Suprapubic skin (tissue), 3 donors: ENCODE measurements around the gene COL5A2.

Experiments used
- CTCF ChIP-seq, 2 donors: fragments of 200-600 bp in 1 of 2; fragments of 450-650 bp in 1 of 2; sonication (generic) in 1 of 2; IDR thresholded peaks; one replicate each; pipeline ENCODE4 v1.5.1; 2016 to 2019; ENCODE audit warnings: antibody characterized with exemption in 2 of 2, mild to moderate bottlenecking in 1 of 2, moderate library complexity in 1 of 2
- POLR2A ChIP-seq, 2 donors: fragments of 450-650 bp; IDR thresholded peaks; one replicate each; pipeline ENCODE4 v1.6.1; 2017; ENCODE audit warnings: antibody characterized with exemption in 2 of 2, mild to moderate bottlenecking in 2 of 2, moderate library complexity in 2 of 2

- TF ChIP-seq CTCF (IDR thresholded peaks at IDR 0.05) (no peak), POLR2A (IDR thresholded peaks at IDR 0.05) (no peak)
These were observed 31.6 kb downstream of the COL5A2 start for GRCh38 chr2:189147989-189148388.
